Measurements from ENCODE around the gene AMIGO2.
"Not testable (repeated sequence)": the region's sequence is repeated elsewhere in the genome, so short reads cannot be mapped to it uniquely, and the experiment has no call there.

DNA sequence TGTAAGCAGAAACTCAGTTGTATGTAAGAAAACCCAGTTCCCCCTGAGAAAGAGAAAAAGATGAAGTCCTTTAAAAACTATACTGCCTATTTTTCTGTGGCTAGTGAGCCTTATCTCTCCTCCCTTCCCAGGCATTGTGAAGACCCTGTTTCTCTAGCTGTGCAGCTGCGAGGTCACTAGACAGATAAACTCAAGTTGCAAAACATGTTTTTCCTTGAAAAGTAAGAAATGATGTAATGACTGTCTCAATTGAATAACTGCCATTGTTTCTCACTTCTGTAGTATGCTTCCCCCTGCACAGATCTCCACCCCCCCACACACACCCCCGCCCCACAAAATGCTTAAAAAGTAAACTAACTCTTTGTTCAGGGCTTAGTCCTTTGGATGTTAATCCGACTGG is 23.9 kb downstream of the AMIGO2 start:
- not testable (repeated sequence) for TF ChIP-seq SETDB1 (IDR thresholded peaks at IDR 0.05; ENCODE audit: insufficient read length, low read length); YY1 (tag by site-specific recombination; IDR thresholded peaks at IDR 0.05); ZNF19 (tag by site-specific recombination; IDR thresholded peaks at IDR 0.05; ENCODE audit: low read depth); TCF7L2 (IDR thresholded peaks at IDR 0.05; ENCODE audit: borderline replicate concordance, low read depth, low read length); ZNF521 (tag by site-specific recombination; IDR thresholded peaks at IDR 0.05); HOXA7 (CRISPR knock-in tag; IDR thresholded peaks at IDR 0.05; ENCODE audit: borderline replicate concordance); ZNF660 (tag by site-specific recombination; IDR thresholded peaks at IDR 0.05); GLIS2 (tag by site-specific recombination; IDR thresholded peaks at IDR 0.05)
- TF ChIP-seq, protein P1, sequence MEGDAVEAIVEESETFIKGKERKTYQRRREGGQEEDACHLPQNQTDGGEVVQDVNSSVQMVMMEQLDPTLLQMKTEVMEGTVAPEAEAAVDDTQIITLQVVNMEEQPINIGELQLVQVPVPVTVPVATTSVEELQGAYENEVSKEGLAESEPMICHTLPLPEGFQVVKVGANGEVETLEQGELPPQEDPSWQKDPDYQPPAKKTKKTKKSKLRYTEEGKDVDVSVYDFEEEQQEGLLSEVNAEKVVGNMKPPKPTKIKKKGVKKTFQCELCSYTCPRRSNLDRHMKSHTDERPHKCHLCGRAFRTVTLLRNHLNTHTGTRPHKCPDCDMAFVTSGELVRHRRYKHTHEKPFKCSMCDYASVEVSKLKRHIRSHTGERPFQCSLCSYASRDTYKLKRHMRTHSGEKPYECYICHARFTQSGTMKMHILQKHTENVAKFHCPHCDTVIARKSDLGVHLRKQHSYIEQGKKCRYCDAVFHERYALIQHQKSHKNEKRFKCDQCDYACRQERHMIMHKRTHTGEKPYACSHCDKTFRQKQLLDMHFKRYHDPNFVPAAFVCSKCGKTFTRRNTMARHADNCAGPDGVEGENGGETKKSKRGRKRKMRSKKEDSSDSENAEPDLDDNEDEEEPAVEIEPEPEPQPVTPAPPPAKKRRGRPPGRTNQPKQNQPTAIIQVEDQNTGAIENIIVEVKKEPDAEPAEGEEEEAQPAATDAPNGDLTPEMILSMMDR (tag by site-specific recombination; IDR thresholded peaks at IDR 0.05): not testable (repeated sequence)
- TF ChIP-seq, protein P2, sequence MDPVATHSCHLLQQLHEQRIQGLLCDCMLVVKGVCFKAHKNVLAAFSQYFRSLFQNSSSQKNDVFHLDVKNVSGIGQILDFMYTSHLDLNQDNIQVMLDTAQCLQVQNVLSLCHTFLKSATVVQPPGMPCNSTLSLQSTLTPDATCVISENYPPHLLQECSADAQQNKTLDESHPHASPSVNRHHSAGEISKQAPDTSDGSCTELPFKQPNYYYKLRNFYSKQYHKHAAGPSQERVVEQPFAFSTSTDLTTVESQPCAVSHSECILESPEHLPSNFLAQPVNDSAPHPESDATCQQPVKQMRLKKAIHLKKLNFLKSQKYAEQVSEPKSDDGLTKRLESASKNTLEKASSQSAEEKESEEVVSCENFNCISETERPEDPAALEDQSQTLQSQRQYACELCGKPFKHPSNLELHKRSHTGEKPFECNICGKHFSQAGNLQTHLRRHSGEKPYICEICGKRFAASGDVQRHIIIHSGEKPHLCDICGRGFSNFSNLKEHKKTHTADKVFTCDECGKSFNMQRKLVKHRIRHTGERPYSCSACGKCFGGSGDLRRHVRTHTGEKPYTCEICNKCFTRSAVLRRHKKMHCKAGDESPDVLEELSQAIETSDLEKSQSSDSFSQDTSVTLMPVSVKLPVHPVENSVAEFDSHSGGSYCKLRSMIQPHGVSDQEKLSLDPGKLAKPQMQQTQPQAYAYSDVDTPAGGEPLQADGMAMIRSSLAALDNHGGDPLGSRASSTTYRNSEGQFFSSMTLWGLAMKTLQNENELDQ (tag by site-specific recombination; IDR thresholded peaks at IDR 0.05; ENCODE audit: low read depth): not testable (repeated sequence)
- TF ChIP-seq, protein P3, sequence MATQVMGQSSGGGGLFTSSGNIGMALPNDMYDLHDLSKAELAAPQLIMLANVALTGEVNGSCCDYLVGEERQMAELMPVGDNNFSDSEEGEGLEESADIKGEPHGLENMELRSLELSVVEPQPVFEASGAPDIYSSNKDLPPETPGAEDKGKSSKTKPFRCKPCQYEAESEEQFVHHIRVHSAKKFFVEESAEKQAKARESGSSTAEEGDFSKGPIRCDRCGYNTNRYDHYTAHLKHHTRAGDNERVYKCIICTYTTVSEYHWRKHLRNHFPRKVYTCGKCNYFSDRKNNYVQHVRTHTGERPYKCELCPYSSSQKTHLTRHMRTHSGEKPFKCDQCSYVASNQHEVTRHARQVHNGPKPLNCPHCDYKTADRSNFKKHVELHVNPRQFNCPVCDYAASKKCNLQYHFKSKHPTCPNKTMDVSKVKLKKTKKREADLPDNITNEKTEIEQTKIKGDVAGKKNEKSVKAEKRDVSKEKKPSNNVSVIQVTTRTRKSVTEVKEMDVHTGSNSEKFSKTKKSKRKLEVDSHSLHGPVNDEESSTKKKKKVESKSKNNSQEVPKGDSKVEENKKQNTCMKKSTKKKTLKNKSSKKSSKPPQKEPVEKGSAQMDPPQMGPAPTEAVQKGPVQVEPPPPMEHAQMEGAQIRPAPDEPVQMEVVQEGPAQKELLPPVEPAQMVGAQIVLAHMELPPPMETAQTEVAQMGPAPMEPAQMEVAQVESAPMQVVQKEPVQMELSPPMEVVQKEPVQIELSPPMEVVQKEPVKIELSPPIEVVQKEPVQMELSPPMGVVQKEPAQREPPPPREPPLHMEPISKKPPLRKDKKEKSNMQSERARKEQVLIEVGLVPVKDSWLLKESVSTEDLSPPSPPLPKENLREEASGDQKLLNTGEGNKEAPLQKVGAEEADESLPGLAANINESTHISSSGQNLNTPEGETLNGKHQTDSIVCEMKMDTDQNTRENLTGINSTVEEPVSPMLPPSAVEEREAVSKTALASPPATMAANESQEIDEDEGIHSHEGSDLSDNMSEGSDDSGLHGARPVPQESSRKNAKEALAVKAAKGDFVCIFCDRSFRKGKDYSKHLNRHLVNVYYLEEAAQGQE (tag by site-specific recombination; IDR thresholded peaks at IDR 0.05): not testable (repeated sequence)

Data from HEK293 (cell line).